Fibroblast of lung (primary cell): Measurements from ENCODE around the gene COL4A6. TPM values are rescaled to one million over a fixed set of nuclear protein-coding genes. Genes with fewer than 3 reads are reported as not detected.

Experiments
- DNase-seq, 2 donors: peaks; one replicate each; pipeline versions ENCODE4 v3.0.0 to v3.0.0-alpha.2; 2010; ENCODE audit warnings: low read depth in 2 of 2
- H2AFZ ChIP-seq: 2 replicates; pipeline ENCODE4 v1.5.1; 2012; ENCODE audit warnings: low read length, control low read depth, inconsistent platforms
- H3K27ac ChIP-seq: 2 replicates; pipeline ENCODE4 v1.5.1; 2011; ENCODE audit warnings: low read length, control low read depth; ENCODE audit not compliant: insufficient read depth
- H3K27me3 ChIP-seq: 2 replicates; pipeline ENCODE4 v1.5.1; 2011; ENCODE audit warnings: mild to moderate bottlenecking, low read length; ENCODE audit not compliant: control insufficient read depth, insufficient read depth
- H3K36me3 ChIP-seq: 2 replicates; pipeline ENCODE4 v1.5.1; 2011; ENCODE audit warnings: low read length; ENCODE audit not compliant: control insufficient read depth, insufficient read depth
- H3K4me1 ChIP-seq: 2 replicates; pipeline ENCODE4 v1.5.1; 2011; ENCODE audit warnings: low read length; ENCODE audit not compliant: control insufficient read depth, insufficient read depth; ENCODE audit errors: extremely low read depth
- H3K4me2 ChIP-seq: 2 replicates; pipeline ENCODE4 v1.5.1; 2011; ENCODE audit warnings: low read length, control low read depth; ENCODE audit not compliant: insufficient read depth; ENCODE audit errors: extremely low read depth
- H3K4me3 ChIP-seq, 4 experiments: fragments of 200-600 bp in 1 of 4; sonication (generic) in 1 of 4; replicated peaks in 1 of 4; 2 replicates each; pipeline ENCODE4 v1.5.1; 2011 to 2016; ENCODE audit warnings: low read length in 4 of 4, low read depth in 3 of 4, mild to moderate bottlenecking in 3 of 4, control low read depth in 2 of 4, inconsistent platforms in 1 of 4, mixed read lengths in 1 of 4; ENCODE audit not compliant: insufficient read depth in 1 of 4; ENCODE audit errors: control extremely low read depth in 1 of 4
- H3K79me2 ChIP-seq: 2 replicates; pipeline ENCODE4 v1.5.1; 2012; ENCODE audit warnings: mild to moderate bottlenecking, low read length, inconsistent platforms; ENCODE audit not compliant: control insufficient read depth, insufficient read depth
- H3K9ac ChIP-seq: 2 replicates; pipeline ENCODE4 v1.5.1; 2011; ENCODE audit warnings: mild to moderate bottlenecking, low read length, control low read depth; ENCODE audit not compliant: insufficient read depth
- H3K9me3 ChIP-seq: 2 replicates; pipeline ENCODE4 v1.5.1; 2012; ENCODE audit warnings: low read depth, low read length; ENCODE audit not compliant: control insufficient read depth, insufficient read depth
- H4K20me1 ChIP-seq: 2 replicates; pipeline ENCODE4 v1.5.1; 2011; ENCODE audit warnings: low read length; ENCODE audit not compliant: control insufficient read depth, insufficient read depth; ENCODE audit errors: extremely low read depth
- CTCF ChIP-seq, 2 donors: IDR thresholded peaks in 1 of 2; conservative IDR thresholded peaks in 1 of 2; 1 replicate in 1 of 2; 2 replicates in 1 of 2; pipeline ENCODE4 v1.5.1; 2011 to 2012; ENCODE audit warnings: low read length in 2 of 2, control low read depth in 1 of 2, inconsistent platforms in 1 of 2, low read depth in 1 of 2, mild to moderate bottlenecking in 1 of 2
- EZH2 ChIP-seq: IDR thresholded peaks from 2 replicates; pipeline ENCODE4 v1.5.1; 2012; ENCODE audit warnings: low read length, control low read depth, mild to moderate bottlenecking; ENCODE audit errors: missing control alignments
- polyA plus RNA-seq, 2 donors: library from polyadenylated mRNA; depleted of rRNA in 1 of 2; stranded (reverse) in 1 of 2; unstranded in 1 of 2; fragments of >200 nt; gene quantifications; 2 replicates each; pipeline ENCODE4 v1.2.1, GENCODE V29; 2011 to 2012; ENCODE audit warnings: missing spikeins in 1 of 2
- total RNA-seq: library from RNA; depleted of rRNA; stranded (reverse); fragments of >200 nt; gene quantifications from 2 replicates; pipeline ENCODE4 v1.2.1, GENCODE V29; 2014

COL4A6 gene
- total and polyA plus RNA-seq, 2 donors (not counting 1 experiment from before 2014, with no cell fraction given), result 0.15 to 3.5 TPM

GRCh38 chrX:108219949-108220601 is 218.1 kb downstream of the COL4A6 start:
- H3K9ac ChIP-seq, result no peak overlapping the region
- H2AFZ ChIP-seq, result no peak overlapping the region
- no peak for TF ChIP-seq EZH2
- no peak for TF ChIP-seq CTCF (conservative IDR thresholded peaks at IDR 0.05 in 1 of 2, IDR thresholded peaks at IDR 0.05 in 1 of 2; ENCODE audit: low read depth in 1 of 2, low read length in 2 of 2)

GRCh38 chrX:108217876-108218275 is 220.3 kb downstream of the COL4A6 start:
- H3K9ac ChIP-seq, result no peak overlapping the region
- H3K36me3 ChIP-seq, result no peaks in the 10 kb centered on the region
- H3K9me3 ChIP-seq, result no peaks in the 10 kb centered on the region
- no peak for TF ChIP-seq CTCF (conservative IDR thresholded peaks at IDR 0.05 in 1 of 2, IDR thresholded peaks at IDR 0.05 in 1 of 2; ENCODE audit: low read depth in 1 of 2, low read length in 2 of 2)
- no peak for TF ChIP-seq EZH2
- H4K20me1 ChIP-seq, result no peaks in the 10 kb centered on the region
- H2AFZ ChIP-seq, result no peak overlapping the region
- H3K4me3 ChIP-seq, result no peak overlapping the region
- H3K79me2 ChIP-seq, result no peaks in the 10 kb centered on the region
- no peak overlapping the region for H3K4me2 ChIP-seq
- no peaks in the 10 kb centered on the region for H3K4me1 ChIP-seq
- H3K27me3 ChIP-seq, result no peaks in the 10 kb centered on the region
- no peak for DNase-seq
- H3K27ac ChIP-seq, result no peak overlapping the region

More at GRCh38 chrX:108219949-108220601, 218.1 kb downstream of the COL4A6 start:
- no peaks in the 10 kb centered on the region for H3K4me1 ChIP-seq
- no peak overlapping the region for H3K27ac ChIP-seq
- no peak for DNase-seq
- H3K4me2 ChIP-seq, result no peak overlapping the region
- H3K9me3 ChIP-seq, result no peaks in the 10 kb centered on the region
- peaks cover 3% of the 10 kb centered on the region for H3K27me3 ChIP-seq
- H3K4me3 ChIP-seq, result no peak overlapping the region
- H3K79me2 ChIP-seq, result no peaks in the 10 kb centered on the region
- H3K36me3 ChIP-seq, result no peaks in the 10 kb centered on the region
- no peaks in the 10 kb centered on the region for H4K20me1 ChIP-seq

- Histone ChIP-seq H3K27ac (no peak overlapping the region), H2AFZ (no peak overlapping the region), H3K27me3 (no peaks in the 10 kb centered on the region), H4K20me1 (no peaks in the 10 kb centered on the region), H3K9ac (no peak overlapping the region), H3K9me3 (no peaks in the 10 kb centered on the region), H3K4me1 (no peaks in the 10 kb centered on the region), H3K79me2 (no peaks in the 10 kb centered on the region), H3K4me2 (no peak overlapping the region), H3K36me3 (no peaks in the 10 kb centered on the region), H3K4me3 (no peak overlapping the region)
- DNase-seq, result peak; percentile 2 to 64
- TF ChIP-seq CTCF (conservative IDR thresholded peaks at IDR 0.05 in 1 of 2, IDR thresholded peaks at IDR 0.05 in 1 of 2; ENCODE audit: low read depth in 1 of 2, low read length in 2 of 2), result no peak
- no peak for TF ChIP-seq EZH2
Measured at GRCh38 chrX:108216919-108217571, 221.2 kb downstream of the COL4A6 start.
